K562 (cell line): ENCODE results near the gene DGCR2. TPM values are rescaled to one million over a fixed set of nuclear protein-coding genes. Genes with fewer than 3 reads are reported as not detected.

Experiments
- CBX1 ChIP-seq: sonication (generic); IDR thresholded peaks from 2 replicates; pipeline ENCODE4 v1.6.1; 2016; ENCODE audit warnings: antibody characterized with exemption, low read depth, mild to moderate bottlenecking
- CEBPG ChIP-seq, 3 experiments: fragments of 200-800 bp in 1 of 3; sonication (Bioruptor generic) in 1 of 3; sonication (generic) in 1 of 3; formaldehyde crosslinking in 1 of 3; IDR thresholded peaks in 2 of 3; conservative IDR thresholded peaks in 1 of 3; 2 replicates each; pipeline versions ENCODE4 v1.6.1 to v1.8.0; 2016 to 2022; ENCODE audit warnings: missing compliant biosample characterization in 2 of 3, missing genetic modification characterization in 2 of 3, mild to moderate bottlenecking in 1 of 3, missing genetic modification reagents in 1 of 3
- CREB3 ChIP-seq: fragments of 450-650 bp; conservative IDR thresholded peaks from 2 replicates; pipeline ENCODE4 v1.6.1; 2016; ENCODE audit warnings: missing genetic modification characterization, low read depth, mild to moderate bottlenecking, missing compliant biosample characterization, moderate library complexity
- DACH1 ChIP-seq: fragments of 450-650 bp; IDR thresholded peaks from 2 replicates; pipeline ENCODE4 v1.6.1; 2018; ENCODE audit not compliant: partially characterized antibody
- FOXJ2 ChIP-seq: fragments of 200-800 bp; sonication (Bioruptor generic); IDR thresholded peaks from 2 replicates; pipeline ENCODE4 v1.6.1; 2016; ENCODE audit warnings: missing genetic modification characterization, missing compliant biosample characterization
- GABPA ChIP-seq: fragments of 200-800 bp; sonication (Bioruptor generic); conservative IDR thresholded peaks from 2 replicates; pipeline ENCODE4 v1.6.1; 2016; ENCODE audit warnings: low read depth, missing genetic modification characterization, missing compliant biosample characterization
- MXD1 ChIP-seq: fragments of 250-450 bp; sonication (Bioruptor Pico); IDR thresholded peaks from 2 replicates; pipeline ENCODE4 v1.8.0; 2021; ENCODE audit warnings: borderline replicate concordance, mild to moderate bottlenecking, moderate library complexity; ENCODE audit not compliant: poor library complexity, severe bottlenecking
- MYBL2 ChIP-seq, 2 experiments: fragments of 450-650 bp in 1 of 2; sonication (generic) in 1 of 2; formaldehyde crosslinking in 1 of 2; IDR thresholded peaks; 2 replicates each; pipeline versions ENCODE4 v1.6.1 to v1.8.1; 2017 to 2022; ENCODE audit warnings: borderline replicate concordance in 1 of 2, inconsistent platforms in 1 of 2, low read depth in 1 of 2, mild to moderate bottlenecking in 1 of 2, missing genetic modification reagents in 1 of 2, moderate library complexity in 1 of 2
- PHB ChIP-seq: fragments of 250-450 bp; sonication (Bioruptor Pico); IDR thresholded peaks from 2 replicates; pipeline ENCODE4 v1.5.0; 2021
- POLR3G ChIP-seq: IDR thresholded peaks from 2 replicates; pipeline ENCODE4 v1.6.1; 2011; ENCODE audit not compliant: insufficient read length, insufficient replicate concordance; ENCODE audit errors: extremely low read depth
- PURB ChIP-seq: sonication (generic); formaldehyde crosslinking; IDR thresholded peaks from 2 replicates; pipeline ENCODE4 v1.9.0; 2021; ENCODE audit warnings: low read depth, mild to moderate bottlenecking, missing genetic modification reagents
- RBM14 ChIP-seq: fragments of 200-400 bp; formaldehyde crosslinking; IDR thresholded peaks from 2 replicates; pipeline ENCODE4 v1.6.1; 2018; ENCODE audit warnings: low read depth, mild to moderate bottlenecking, low read length, moderate library complexity, borderline replicate concordance; ENCODE audit not compliant: insufficient read depth
- RFX1 ChIP-seq: fragments of 450-650 bp; IDR thresholded peaks from 2 replicates; pipeline ENCODE4 v1.6.1; 2016; ENCODE audit warnings: mild to moderate bottlenecking, moderate library complexity
- SIN3A ChIP-seq, 2 experiments: fragments of 150-350 bp in 1 of 2; IDR thresholded peaks; 2 replicates each; pipeline ENCODE4 v1.6.1; 2011 to 2016; ENCODE audit warnings: borderline replicate concordance in 2 of 2, low read depth in 2 of 2, low read length in 2 of 2, mild to moderate bottlenecking in 2 of 2, moderate library complexity in 2 of 2; ENCODE audit not compliant: control insufficient read depth in 1 of 2
- SMARCA5 ChIP-seq: fragments of 450-650 bp; IDR thresholded peaks from 2 replicates; pipeline ENCODE4 v1.6.1; 2016
- STAT5B ChIP-seq: fragments of 250-450 bp; sonication (Bioruptor Pico); IDR thresholded peaks from 2 replicates; pipeline ENCODE4 v1.8.0; 2021; ENCODE audit warnings: mild to moderate bottlenecking, inconsistent platforms
- TAF9B ChIP-seq: fragments of 450-650 bp; IDR thresholded peaks from 2 replicates; pipeline ENCODE4 v1.6.1; 2018; ENCODE audit warnings: mild to moderate bottlenecking; ENCODE audit not compliant: partially characterized antibody
- TEAD1 ChIP-seq, 2 experiments: fragments of 450-650 bp in 1 of 2; sonication (generic) in 1 of 2; formaldehyde crosslinking; IDR thresholded peaks; 2 replicates each; pipeline versions ENCODE4 v1.4.0 to v1.8.0; 2020 to 2022; ENCODE audit warnings: mild to moderate bottlenecking in 2 of 2, missing genetic modification reagents in 1 of 2
- TEAD4 ChIP-seq, 2 experiments: sonication (generic) in 1 of 2; formaldehyde crosslinking in 1 of 2; IDR thresholded peaks; 2 replicates each; pipeline versions ENCODE4 v1.6.1 to v1.8.0; 2012 to 2022; ENCODE audit warnings: borderline replicate concordance in 1 of 2, inconsistent platforms in 1 of 2, low read length in 1 of 2, mild to moderate bottlenecking in 1 of 2, missing genetic modification reagents in 1 of 2
- THRB ChIP-seq: fragments of 450-650 bp; formaldehyde crosslinking; conservative IDR thresholded peaks from 2 replicates; pipeline ENCODE4 v1.4.0; 2022; ENCODE audit warnings: mild to moderate bottlenecking, missing genetic modification characterization
- TRIM25 ChIP-seq: fragments of 450-650 bp; IDR thresholded peaks from 2 replicates; pipeline ENCODE4 v1.7.0; 2016; ENCODE audit warnings: borderline replicate concordance
- ZNF197 ChIP-seq: fragments of 200-800 bp; sonication (Bioruptor generic); IDR thresholded peaks from 2 replicates; pipeline ENCODE4 v1.6.1; 2016; ENCODE audit warnings: low read depth, missing genetic modification characterization, missing compliant biosample characterization
- ZNF24 ChIP-seq: fragments of 450-650 bp; IDR thresholded peaks from 2 replicates; pipeline ENCODE4 v1.6.1; 2016
- polyA plus RNA-seq, 8 experiments: library from polyadenylated mRNA; depleted of rRNA in 4 of 8; stranded (reverse) in 5 of 8; unstranded in 3 of 8; fragments of >200 nt; fragmentation: Nextera tagmentation in 2 of 8; fragmentation: Illumina TruSeq in 1 of 8; extraction: Ambion mirVana in 2 of 8; extraction: Trizol in 1 of 8; gene quantifications; 2 replicates each; pipeline versions ENCODE4 v1.2.1 to v1.2.3, GENCODE V29; 2011 to 2014; ENCODE audit warnings: inconsistent platforms in 1 of 8, missing spikeins in 1 of 8
- total RNA-seq, 7 experiments: library from RNA; depleted of rRNA in 6 of 7; stranded (reverse); fragments of >200 nt in 6 of 7; fragmentation: Illumina TruSeq in 2 of 7; extraction: Trizol in 2 of 7; gene quantifications; 2 replicates each; pipeline versions ENCODE4 v1.2.1 to v1.2.3, GENCODE V29; 2011 to 2021; ENCODE audit warnings: low replicate concordance in 1 of 7

DGCR2 gene
- total and polyA plus RNA-seq, 9 of the 15 experiments (the other 6 are each of a cell fraction or from before 2014, with no cell fraction given): 0.69 to 101 (median 56.4) TPM

- TF ChIP-seq ZNF24 (no peak), CEBPG (CRISPR knock-in tag; IDR thresholded peaks at IDR 0.05) (0 out of 2 replicates have a peak, but pooled peaks have one; percentile 10), CEBPG (tag; conservative IDR thresholded peaks at IDR 0.05 in 1 of 2, IDR thresholded peaks at IDR 0.05 in 1 of 2) (no peak), SIN3A (IDR thresholded peaks at IDR 0.05; ENCODE audit: borderline replicate concordance in 2 of 2, control insufficient read depth in 1 of 2, low read depth in 2 of 2, low read length in 2 of 2) (no peak), SMARCA5 (no peak), FOXJ2 (tag) (no peak), ZNF197 (CRISPR knock-in tag) (no peak), STAT5B (no peak), GABPA (tag) (no peak), THRB (CRISPR knock-in tag) (peak; percentile 77; the same call in 1 of the 2 replicates), TRIM25 (no peak), CBX1 (no peak), RFX1 (no peak), TAF9B (no peak), PHB (CRISPR knock-in tag) (no peak), MXD1 (CRISPR knock-in tag) (no peak), RBM14 (no peak), DACH1 (peak; percentile 36), CREB3 (tag) (no peak), TEAD1 (CRISPR knock-in tag; IDR thresholded peaks at IDR 0.05) (0 out of 4 replicates have a peak, but pooled peaks of 1 of the 2 experiments have one; percentile 26), MYBL2 (IDR thresholded peaks at IDR 0.05; ENCODE audit: low read depth) (no peak), MYBL2 (CRISPR knock-in tag; IDR thresholded peaks at IDR 0.05; ENCODE audit: borderline replicate concordance) (no peak), POLR3G (no peak), PURB (CRISPR knock-in tag) (no peak), TEAD4 (IDR thresholded peaks at IDR 0.05; ENCODE audit: low read length) (no peak), TEAD4 (CRISPR knock-in tag; IDR thresholded peaks at IDR 0.05; ENCODE audit: borderline replicate concordance) (no peak)
Measured at GRCh38 chr22:19075404-19075803, 46.8 kb downstream of the DGCR2 start (continued).
